HepG2 (cell line): ENCODE results near the gene FAM181A. TPM values are rescaled to one million over a fixed set of nuclear protein-coding genes. Genes with fewer than 3 reads are reported as not detected.

Experiments used
- ELF3 ChIP-seq: IDR thresholded peaks from 2 replicates; pipeline ENCODE4 v1.6.1; 2016; ENCODE audit warnings: missing genetic modification reagents, missing compliant biosample characterization
- HNF4G ChIP-seq, 2 experiments: sonication (generic) in 1 of 2; formaldehyde crosslinking in 1 of 2; IDR thresholded peaks; 2 replicates each; pipeline versions ENCODE4 v1.4.0 to v1.6.1; 2011 to 2020; ENCODE audit warnings: borderline replicate concordance in 2 of 2, low read depth in 2 of 2, mild to moderate bottlenecking in 2 of 2, low read length in 1 of 2, missing genetic modification reagents in 1 of 2, moderate library complexity in 1 of 2
- HOXA7 ChIP-seq: sonication (generic); formaldehyde crosslinking; IDR thresholded peaks from 2 replicates; pipeline ENCODE4 v1.8.1; 2022; ENCODE audit warnings: mild to moderate bottlenecking, missing genetic modification reagents, moderate library complexity
- NFKBIZ ChIP-seq: IDR thresholded peaks from 2 replicates; pipeline ENCODE4 v1.6.1; 2018; ENCODE audit warnings: missing genetic modification reagents, missing compliant biosample characterization
- NFYB ChIP-seq: sonication (generic); formaldehyde crosslinking; IDR thresholded peaks from 2 replicates; pipeline ENCODE4 v1.4.0; 2020; ENCODE audit warnings: missing genetic modification reagents
- NR2F1 ChIP-seq, 2 experiments: fragments of 450-650 bp in 1 of 2; formaldehyde crosslinking in 1 of 2; IDR thresholded peaks; 2 replicates each; pipeline versions ENCODE4 v1.5.0 to v1.6.1; 2016 to 2020; ENCODE audit warnings: mild to moderate bottlenecking in 1 of 2, missing compliant biosample characterization in 1 of 2, missing genetic modification reagents in 1 of 2, moderate library complexity in 1 of 2
- PLSCR1 ChIP-seq: sonication (generic); formaldehyde crosslinking; IDR thresholded peaks from 2 replicates; pipeline ENCODE4 v1.5.0; 2020; ENCODE audit warnings: missing genetic modification reagents, mild to moderate bottlenecking, borderline replicate concordance
- ZBTB46 ChIP-seq: sonication (generic); formaldehyde crosslinking; IDR thresholded peaks from 2 replicates; pipeline ENCODE4 v1.4.0; 2020; ENCODE audit warnings: mild to moderate bottlenecking, missing genetic modification reagents, borderline replicate concordance
- ZBTB7A ChIP-seq: sonication (generic); formaldehyde crosslinking; IDR thresholded peaks from 2 replicates; pipeline ENCODE4 v1.8.0; 2022; ENCODE audit warnings: mild to moderate bottlenecking, missing genetic modification reagents
- ZKSCAN1 ChIP-seq: fragments of 150-350 bp; IDR thresholded peaks from 2 replicates; pipeline ENCODE4 v1.6.1; 2014; ENCODE audit warnings: low read length
- ZMYM3 ChIP-seq: sonication (generic); formaldehyde crosslinking; IDR thresholded peaks from 2 replicates; pipeline ENCODE4 v1.5.1; 2020; ENCODE audit warnings: mild to moderate bottlenecking, missing genetic modification reagents
- ZNF20 ChIP-seq: sonication (generic); formaldehyde crosslinking; IDR thresholded peaks from 2 replicates; pipeline ENCODE4 v1.4.0; 2020; ENCODE audit warnings: mild to moderate bottlenecking, moderate library complexity, missing genetic modification reagents
- ZNF317 ChIP-seq: sonication (generic); formaldehyde crosslinking; IDR thresholded peaks from 2 replicates; pipeline ENCODE4 v1.5.0; 2020; ENCODE audit warnings: mild to moderate bottlenecking, missing genetic modification reagents
- ZNF337 ChIP-seq: sonication (generic); formaldehyde crosslinking; IDR thresholded peaks from 2 replicates; pipeline ENCODE4 v1.5.1; 2020; ENCODE audit warnings: missing genetic modification reagents, low read depth, mild to moderate bottlenecking, borderline replicate concordance
- ZNF569 ChIP-seq: sonication (generic); formaldehyde crosslinking; IDR thresholded peaks from 2 replicates; pipeline ENCODE4 v1.5.0; 2020; ENCODE audit warnings: mild to moderate bottlenecking, missing genetic modification reagents, moderate library complexity, borderline replicate concordance
- ZNF678 ChIP-seq: sonication (generic); formaldehyde crosslinking; IDR thresholded peaks from 2 replicates; pipeline ENCODE4 v1.4.0; 2020; ENCODE audit warnings: mild to moderate bottlenecking, missing genetic modification reagents
- ZNF7 ChIP-seq: IDR thresholded peaks from 2 replicates; pipeline ENCODE4 v1.6.1; 2016; ENCODE audit warnings: missing biosample characterization, missing genetic modification reagents
- polyA plus RNA-seq, 8 experiments: library from polyadenylated mRNA; depleted of rRNA in 3 of 8; stranded (reverse) in 7 of 8; unstranded in 1 of 8; fragments of >200 nt; fragmentation: Illumina TruSeq in 4 of 8; extraction: Trizol in 4 of 8; gene quantifications; 2 replicates each; pipeline versions ENCODE4 v1.2.1 to v1.2.3, GENCODE V29; 2011 to 2016; ENCODE audit warnings: low read depth in 4 of 8, missing spikeins in 1 of 8, mixed read lengths in 1 of 8; ENCODE audit not compliant: insufficient read depth in 1 of 8
- total RNA-seq, 5 experiments: library from RNA; depleted of rRNA; stranded (reverse); fragments of >200 nt; fragmentation: Illumina TruSeq; extraction: Trizol; gene quantifications; 2 replicates each; pipeline ENCODE4 v1.2.3, GENCODE V29; 2016; ENCODE audit warnings: low read depth in 1 of 5
- TF ChIP-seq, protein P1 (sequence below): sonication (generic); formaldehyde crosslinking; IDR thresholded peaks from 2 replicates; pipeline ENCODE4 v1.4.0; 2020; ENCODE audit warnings: low read depth, missing genetic modification reagents
- TF ChIP-seq, protein P2 (sequence below): sonication (generic); formaldehyde crosslinking; IDR thresholded peaks from 2 replicates; pipeline ENCODE4 v1.4.0; 2020; ENCODE audit warnings: missing genetic modification reagents

FAM181A gene
- total and polyA plus RNA-seq, 2 of the 13 experiments (the other 11 are each of a cell fraction or from before 2014, with no cell fraction given) = 1.1 to 1.5 TPM

DNA sequence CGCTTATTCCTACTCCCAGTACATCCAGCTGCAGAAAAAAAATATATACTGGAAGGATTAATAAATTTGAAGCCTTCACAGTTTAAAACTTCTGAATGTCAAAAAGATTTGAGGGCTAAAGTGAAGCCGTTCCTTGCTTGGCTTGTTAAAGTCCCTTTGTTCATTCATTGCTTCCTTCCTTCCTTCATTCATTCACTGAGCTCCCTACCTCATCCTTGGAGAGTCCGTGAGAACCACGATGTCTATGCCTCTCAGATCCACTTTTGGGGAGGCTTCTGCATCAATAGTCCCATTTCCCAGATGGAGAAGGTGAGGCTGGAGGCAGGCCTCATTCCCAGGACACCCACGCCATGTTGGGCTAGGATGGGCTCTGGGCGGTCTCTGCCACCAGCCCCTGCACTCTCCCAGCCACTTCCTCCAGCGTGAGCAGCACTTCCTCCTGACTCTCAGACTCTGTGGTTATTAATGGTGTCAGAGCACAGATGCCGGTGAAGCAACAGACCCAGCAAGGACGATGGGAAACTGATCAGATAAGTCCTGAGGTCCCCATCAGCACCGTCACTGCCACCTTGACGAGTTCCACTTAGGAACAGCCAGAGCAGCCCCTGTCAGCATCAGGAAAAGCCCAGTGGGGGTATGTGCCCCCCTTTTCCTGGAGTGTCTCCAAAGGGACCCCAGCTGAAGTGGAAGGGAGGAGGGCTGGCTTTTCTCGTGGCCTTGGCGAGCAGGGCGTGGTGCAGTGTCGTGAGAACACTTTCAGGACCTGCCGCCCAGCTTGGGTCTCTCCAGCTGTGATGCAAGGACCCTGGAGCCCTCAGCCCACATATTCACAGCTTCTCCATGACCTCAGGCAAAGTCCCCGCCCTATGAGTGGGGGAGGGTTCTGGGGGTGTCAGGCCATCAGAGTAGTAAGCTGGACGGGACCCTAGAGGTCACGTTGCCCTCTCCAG, 28.0 kb downstream of the FAM181A start (continued):
- TF ChIP-seq ZNF678 (CRISPR knock-in tag) (no peak), ZBTB7A (CRISPR knock-in tag) (no peak), HNF4G (IDR thresholded peaks at IDR 0.05; ENCODE audit: borderline replicate concordance, low read depth, low read length) (no peak), HNF4G (CRISPR knock-in tag; IDR thresholded peaks at IDR 0.05; ENCODE audit: borderline replicate concordance, low read depth) (no peak), ZNF7 (CRISPR knock-in tag) (no peak), ZKSCAN1 (no peak), ELF3 (CRISPR knock-in tag) (no peak), ZNF569 (CRISPR knock-in tag) (no peak), ZNF317 (CRISPR knock-in tag) (no peak), PLSCR1 (CRISPR knock-in tag) (no peak), NFYB (CRISPR knock-in tag) (no peak), NR2F1 (CRISPR knock-in tag; IDR thresholded peaks at IDR 0.05) (no peak), NFKBIZ (CRISPR knock-in tag) (no peak), ZNF20 (CRISPR knock-in tag) (no peak), ZMYM3 (CRISPR knock-in tag) (peak; percentile 91), ZNF337 (CRISPR knock-in tag) (no peak), HOXA7 (CRISPR knock-in tag) (no peak), ZBTB46 (no peak)
- TF ChIP-seq, protein P1, sequence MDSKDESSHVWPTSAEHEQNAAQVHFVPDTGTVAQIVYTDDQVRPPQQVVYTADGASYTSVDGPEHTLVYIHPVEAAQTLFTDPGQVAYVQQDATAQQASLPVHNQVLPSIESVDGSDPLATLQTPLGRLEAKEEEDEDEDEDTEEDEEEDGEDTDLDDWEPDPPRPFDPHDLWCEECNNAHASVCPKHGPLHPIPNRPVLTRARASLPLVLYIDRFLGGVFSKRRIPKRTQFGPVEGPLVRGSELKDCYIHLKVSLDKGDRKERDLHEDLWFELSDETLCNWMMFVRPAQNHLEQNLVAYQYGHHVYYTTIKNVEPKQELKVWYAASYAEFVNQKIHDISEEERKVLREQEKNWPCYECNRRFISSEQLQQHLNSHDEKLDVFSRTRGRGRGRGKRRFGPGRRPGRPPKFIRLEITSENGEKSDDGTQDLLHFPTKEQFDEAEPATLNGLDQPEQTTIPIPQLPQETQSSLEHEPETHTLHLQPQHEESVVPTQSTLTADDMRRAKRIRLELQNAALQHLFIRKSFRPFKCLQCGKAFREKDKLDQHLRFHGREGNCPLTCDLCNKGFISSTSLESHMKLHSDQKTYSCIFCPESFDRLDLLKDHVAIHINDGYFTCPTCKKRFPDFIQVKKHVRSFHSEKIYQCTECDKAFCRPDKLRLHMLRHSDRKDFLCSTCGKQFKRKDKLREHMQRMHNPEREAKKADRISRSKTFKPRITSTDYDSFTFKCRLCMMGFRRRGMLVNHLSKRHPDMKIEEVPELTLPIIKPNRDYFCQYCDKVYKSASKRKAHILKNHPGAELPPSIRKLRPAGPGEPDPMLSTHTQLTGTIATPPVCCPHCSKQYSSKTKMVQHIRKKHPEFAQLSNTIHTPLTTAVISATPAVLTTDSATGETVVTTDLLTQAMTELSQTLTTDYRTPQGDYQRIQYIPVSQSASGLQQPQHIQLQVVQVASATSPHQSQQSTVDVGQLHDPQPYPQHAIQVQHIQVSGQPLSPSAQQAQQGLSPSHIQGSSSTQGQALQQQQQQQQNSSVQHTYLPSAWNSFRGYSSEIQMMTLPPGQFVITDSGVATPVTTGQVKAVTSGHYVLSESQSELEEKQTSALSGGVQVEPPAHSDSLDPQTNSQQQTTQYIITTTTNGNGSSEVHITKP (CRISPR knock-in tag) = no peak
- TF ChIP-seq, protein P2, sequence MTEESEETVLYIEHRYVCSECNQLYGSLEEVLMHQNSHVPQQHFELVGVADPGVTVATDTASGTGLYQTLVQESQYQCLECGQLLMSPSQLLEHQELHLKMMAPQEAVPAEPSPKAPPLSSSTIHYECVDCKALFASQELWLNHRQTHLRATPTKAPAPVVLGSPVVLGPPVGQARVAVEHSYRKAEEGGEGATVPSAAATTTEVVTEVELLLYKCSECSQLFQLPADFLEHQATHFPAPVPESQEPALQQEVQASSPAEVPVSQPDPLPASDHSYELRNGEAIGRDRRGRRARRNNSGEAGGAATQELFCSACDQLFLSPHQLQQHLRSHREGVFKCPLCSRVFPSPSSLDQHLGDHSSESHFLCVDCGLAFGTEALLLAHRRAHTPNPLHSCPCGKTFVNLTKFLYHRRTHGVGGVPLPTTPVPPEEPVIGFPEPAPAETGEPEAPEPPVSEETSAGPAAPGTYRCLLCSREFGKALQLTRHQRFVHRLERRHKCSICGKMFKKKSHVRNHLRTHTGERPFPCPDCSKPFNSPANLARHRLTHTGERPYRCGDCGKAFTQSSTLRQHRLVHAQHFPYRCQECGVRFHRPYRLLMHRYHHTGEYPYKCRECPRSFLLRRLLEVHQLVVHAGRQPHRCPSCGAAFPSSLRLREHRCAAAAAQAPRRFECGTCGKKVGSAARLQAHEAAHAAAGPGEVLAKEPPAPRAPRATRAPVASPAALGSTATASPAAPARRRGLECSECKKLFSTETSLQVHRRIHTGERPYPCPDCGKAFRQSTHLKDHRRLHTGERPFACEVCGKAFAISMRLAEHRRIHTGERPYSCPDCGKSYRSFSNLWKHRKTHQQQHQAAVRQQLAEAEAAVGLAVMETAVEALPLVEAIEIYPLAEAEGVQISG = no peak
